ENCODE data around the gene DCC.

Gene DCC

DNA sequence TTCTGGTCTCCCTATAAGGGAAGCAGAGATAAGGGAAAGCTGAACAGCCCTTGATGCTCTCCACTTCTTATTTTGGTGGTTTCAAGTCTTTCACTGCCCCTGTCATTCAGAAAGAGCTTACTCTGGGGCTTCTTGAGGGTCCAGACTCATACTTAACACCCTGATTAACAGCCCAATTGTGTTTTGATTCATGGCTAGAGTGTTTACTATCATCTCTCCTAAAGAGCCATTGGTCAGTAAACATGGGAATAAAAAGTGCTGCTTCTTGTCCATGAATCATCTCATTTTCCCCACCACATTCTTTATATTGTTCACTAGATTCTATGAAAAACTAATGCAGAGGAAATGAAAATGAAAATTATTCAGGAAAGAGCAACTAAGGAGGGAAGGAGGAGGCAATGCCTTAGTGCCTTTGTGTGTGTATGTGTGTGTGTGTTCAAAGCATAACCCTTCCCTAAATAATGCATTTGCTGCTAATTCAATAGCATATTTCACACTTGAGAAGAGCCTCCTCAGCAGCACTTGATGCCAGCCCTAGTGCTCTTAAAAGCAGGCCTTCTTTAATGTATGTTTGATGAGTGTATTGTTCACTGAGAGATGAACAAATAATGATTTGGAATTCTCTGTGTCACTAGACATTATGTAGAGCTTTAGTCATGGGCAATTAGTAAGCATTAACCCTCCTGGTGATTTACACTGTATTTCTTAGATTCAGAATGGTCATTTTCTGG is 63.5 kb downstream of the DCC start:
- Histone ChIP-seq H3K36me3 (ENCODE audit: insufficient read depth, low read length) (no peaks in the 10 kb centered on the region), H3K9me3 (ENCODE audit: low read length) (no peaks in the 10 kb centered on the region), H3K4me3 (ENCODE audit: low read length) (no peak overlapping the region), H3K27me3 (ENCODE audit: insufficient read depth, low read length) (no peaks in the 10 kb centered on the region), H2AFZ (ENCODE audit: low read depth, low read length) (no peak overlapping the region), H3K4me1 (ENCODE audit: insufficient read depth, low read length) (peaks cover 8% of the 10 kb centered on the region)

DNA sequence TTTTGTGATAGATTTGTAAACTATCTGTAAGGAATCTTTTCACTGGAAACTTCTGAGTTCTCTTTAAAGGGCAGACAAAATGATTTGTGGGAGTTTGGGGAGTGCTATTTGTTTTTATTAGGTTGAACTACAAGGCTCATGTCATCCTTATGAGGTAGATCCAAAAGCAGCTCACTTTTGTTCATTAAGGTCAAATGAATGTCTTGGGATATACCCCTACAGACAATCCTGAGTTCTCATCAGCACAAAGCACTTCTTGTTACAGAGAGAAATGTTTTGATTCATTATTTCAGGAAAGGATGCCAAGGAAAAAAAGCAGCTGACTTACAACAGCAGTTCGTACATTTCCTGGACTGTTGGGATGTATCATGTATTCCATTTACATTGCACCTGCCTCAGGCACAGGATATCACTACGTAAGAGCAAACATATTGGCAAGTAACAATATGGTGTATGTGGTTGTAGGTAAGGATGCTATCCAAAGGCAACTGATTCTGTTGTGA is 68.9 kb downstream of the DCC start:
- Histone ChIP-seq H3K27me3 (ENCODE audit: insufficient read depth, low read length) (no peaks in the 10 kb centered on the region), H3K9me3 (ENCODE audit: low read length) (no peaks in the 10 kb centered on the region), H3K4me3 (ENCODE audit: low read length) (no peak overlapping the region), H3K4me1 (ENCODE audit: insufficient read depth, low read length) (peaks cover under 1% of the 10 kb centered on the region), H3K36me3 (ENCODE audit: insufficient read depth, low read length) (no peaks in the 10 kb centered on the region), H2AFZ (ENCODE audit: low read depth, low read length) (no peak overlapping the region)

DNA sequence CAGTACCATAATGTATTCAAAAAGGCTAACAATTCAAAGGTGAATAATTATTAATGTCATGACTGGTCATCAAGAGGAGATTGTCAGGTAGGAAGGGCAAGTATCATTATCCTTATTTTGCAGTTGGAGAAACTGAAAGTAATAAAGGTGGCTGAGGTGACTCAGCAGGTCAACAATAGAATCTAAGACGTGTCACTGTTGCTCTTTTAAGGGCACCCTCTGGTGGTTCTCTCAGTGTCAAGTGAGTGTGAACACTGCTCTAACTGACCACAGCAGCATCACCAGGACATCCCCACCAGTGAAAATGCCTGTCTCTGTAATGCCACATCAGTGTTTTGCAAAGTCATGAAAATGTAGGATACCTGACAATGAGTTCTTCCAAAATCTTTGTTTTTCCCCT is 69.7 kb downstream of the DCC start:
- Histone ChIP-seq H2AFZ (ENCODE audit: low read depth, low read length) (no peak overlapping the region), H3K27me3 (ENCODE audit: insufficient read depth, low read length) (no peaks in the 10 kb centered on the region), H3K4me1 (ENCODE audit: insufficient read depth, low read length) (no peaks in the 10 kb centered on the region), H3K4me3 (ENCODE audit: low read length) (no peak overlapping the region), H3K9me3 (ENCODE audit: low read length) (no peaks in the 10 kb centered on the region), H3K36me3 (ENCODE audit: insufficient read depth, low read length) (no peaks in the 10 kb centered on the region)

DNA sequence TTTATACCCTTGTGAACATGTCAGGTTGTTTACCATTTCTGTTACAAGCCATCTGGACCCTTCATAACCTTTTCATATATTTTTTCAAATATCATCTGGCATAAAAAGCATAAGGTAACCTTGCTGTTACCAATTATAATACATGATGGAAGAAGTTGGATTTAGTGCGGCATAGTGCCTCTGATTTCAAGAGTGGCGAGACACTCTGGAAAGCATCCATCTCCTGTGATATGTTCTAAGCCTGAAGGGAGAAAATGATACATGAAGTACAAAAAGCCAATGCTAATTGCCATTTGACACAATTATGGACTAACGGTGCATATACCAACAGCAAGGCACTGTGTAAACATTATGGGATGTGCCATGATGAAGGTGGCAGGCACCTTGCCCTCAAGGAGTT is 75.1 kb downstream of the DCC start:
- Histone ChIP-seq H3K27me3 (ENCODE audit: insufficient read depth, low read length) (no peaks in the 10 kb centered on the region), H3K4me3 (ENCODE audit: low read length) (no peak overlapping the region)

DNA sequence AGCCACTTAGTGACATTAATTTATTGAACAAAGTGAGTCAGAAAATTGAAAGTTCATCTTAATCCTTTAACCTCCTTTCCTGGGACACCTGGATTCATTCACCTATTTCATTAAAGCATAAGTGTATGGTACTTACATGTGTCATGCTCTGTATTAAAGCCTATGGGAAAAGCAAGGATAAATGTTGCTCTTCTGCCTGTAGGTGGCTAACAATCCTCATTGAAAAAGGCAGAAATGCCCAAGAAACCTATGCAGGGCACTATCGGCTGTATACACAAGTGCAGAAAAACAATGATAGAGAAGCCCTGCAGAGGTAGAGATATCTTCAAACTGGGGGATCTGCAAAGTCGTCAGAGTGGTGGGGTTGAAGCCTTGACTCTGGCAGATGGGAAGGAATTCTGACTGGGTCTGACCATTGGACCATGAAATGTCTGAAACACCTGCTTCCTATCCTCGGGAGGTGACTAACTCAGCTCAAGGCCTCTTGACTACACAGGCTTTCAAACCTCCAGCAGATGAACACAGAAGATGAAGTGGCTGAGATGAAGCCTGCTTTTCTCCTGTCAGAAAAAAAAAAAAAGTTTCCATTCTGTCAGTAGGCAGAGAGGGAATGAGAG is 83.1 kb downstream of the DCC start:
- Histone ChIP-seq H3K36me3 (ENCODE audit: insufficient read depth, low read length) (no peaks in the 10 kb centered on the region), H3K9me3 (ENCODE audit: low read length) (peaks cover 3% of the 10 kb centered on the region), H3K4me3 (ENCODE audit: low read length) (no peak overlapping the region), H2AFZ (ENCODE audit: low read depth, low read length) (no peak overlapping the region), H3K4me1 (ENCODE audit: insufficient read depth, low read length) (no peaks in the 10 kb centered on the region), H3K27me3 (ENCODE audit: insufficient read depth, low read length) (no peaks in the 10 kb centered on the region)

More for the DNA sequence above, 75.1 kb downstream of the DCC start:
- Histone ChIP-seq H3K9me3 (ENCODE audit: low read length) (peaks cover 3% of the 10 kb centered on the region), H2AFZ (ENCODE audit: low read depth, low read length) (no peak overlapping the region), H3K4me1 (ENCODE audit: insufficient read depth, low read length) (no peaks in the 10 kb centered on the region), H3K36me3 (ENCODE audit: insufficient read depth, low read length) (no peaks in the 10 kb centered on the region)

DNA sequence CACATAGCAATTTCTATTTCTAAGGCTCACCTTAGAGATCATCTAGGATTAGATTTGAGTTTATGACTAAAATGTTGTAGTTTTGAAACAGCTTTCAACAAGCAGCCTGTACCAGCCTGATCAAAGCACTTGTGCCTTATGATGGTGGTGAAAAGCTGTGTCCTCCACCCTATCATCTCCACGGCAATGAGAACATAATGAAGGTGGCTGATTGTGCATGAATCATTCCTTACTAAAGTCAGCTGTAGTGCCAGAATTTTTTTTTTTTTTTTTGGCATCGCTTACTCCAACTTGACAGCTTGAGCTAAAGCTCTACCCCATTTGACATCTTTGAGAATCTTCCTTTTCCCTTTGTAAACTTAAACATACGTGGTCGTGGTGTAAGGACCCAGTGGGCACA is 86.0 kb downstream of the DCC start:
- Histone ChIP-seq H2AFZ (ENCODE audit: low read depth, low read length) (no peak overlapping the region), H3K4me1 (ENCODE audit: insufficient read depth, low read length) (no peaks in the 10 kb centered on the region), H3K36me3 (ENCODE audit: insufficient read depth, low read length) (no peaks in the 10 kb centered on the region), H3K4me3 (ENCODE audit: low read length) (no peak overlapping the region), H3K9me3 (ENCODE audit: low read length) (no peaks in the 10 kb centered on the region), H3K27me3 (ENCODE audit: insufficient read depth, low read length) (no peaks in the 10 kb centered on the region)

DNA sequence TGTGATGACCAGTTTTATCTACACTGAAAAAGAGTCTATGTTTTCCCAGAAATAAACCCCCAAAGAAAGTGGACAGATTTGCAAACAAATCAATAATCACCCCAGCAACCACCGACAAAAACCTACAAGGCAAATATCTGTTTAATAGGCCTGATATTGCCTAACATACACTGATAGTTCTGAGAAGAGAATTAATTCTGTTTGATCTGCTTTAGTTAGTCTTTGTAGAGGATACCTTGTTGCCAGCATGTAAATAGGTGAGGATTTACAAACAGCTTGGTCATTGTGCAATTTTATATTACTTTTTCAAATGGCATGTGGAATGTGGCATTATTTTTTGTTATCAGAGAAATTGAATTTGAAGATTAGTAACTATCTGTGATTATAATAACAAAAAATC is 86.5 kb downstream of the DCC start:
- Histone ChIP-seq H3K36me3 (ENCODE audit: insufficient read depth, low read length) (no peaks in the 10 kb centered on the region), H3K4me3 (ENCODE audit: low read length) (no peak overlapping the region), H3K9me3 (ENCODE audit: low read length) (no peaks in the 10 kb centered on the region), H2AFZ (ENCODE audit: low read depth, low read length) (no peak overlapping the region), H3K4me1 (ENCODE audit: insufficient read depth, low read length) (no peaks in the 10 kb centered on the region), H3K27me3 (ENCODE audit: insufficient read depth, low read length) (no peaks in the 10 kb centered on the region)

DNA sequence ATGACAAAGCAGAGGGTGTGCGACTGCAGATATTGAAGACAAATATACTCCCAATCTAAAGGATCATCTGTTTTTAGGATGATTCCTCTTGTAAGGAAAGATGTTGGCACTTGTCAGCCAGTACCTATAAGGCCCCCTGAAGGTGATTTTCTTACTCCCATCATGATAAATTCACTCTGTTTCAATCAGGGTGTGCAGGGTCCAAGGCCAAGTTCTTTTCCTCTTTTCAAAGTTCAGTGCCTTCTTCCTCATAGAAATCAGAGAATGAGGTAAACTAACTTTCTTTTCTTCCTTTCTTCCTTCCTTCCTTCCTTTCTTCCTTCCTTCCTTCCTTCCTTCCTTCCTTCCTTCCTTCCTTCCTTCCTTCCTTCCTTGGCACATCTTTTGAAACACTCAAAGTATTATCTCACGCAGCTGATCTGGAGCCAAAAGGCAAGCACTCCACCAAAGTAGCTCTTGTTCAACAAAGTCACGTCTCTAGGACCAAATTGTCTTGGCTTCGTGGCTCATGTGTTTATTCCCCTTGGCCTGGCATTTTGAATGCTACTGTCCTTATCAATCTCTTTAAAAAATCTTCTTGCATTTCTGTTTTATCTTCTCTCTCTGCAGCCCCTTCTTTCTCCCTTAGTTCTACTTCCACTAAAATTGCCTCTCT is 87.7 kb downstream of the DCC start:
- Histone ChIP-seq H3K4me3 (ENCODE audit: low read length) (no peak overlapping the region), H3K4me1 (ENCODE audit: insufficient read depth, low read length) (no peaks in the 10 kb centered on the region)

DNA sequence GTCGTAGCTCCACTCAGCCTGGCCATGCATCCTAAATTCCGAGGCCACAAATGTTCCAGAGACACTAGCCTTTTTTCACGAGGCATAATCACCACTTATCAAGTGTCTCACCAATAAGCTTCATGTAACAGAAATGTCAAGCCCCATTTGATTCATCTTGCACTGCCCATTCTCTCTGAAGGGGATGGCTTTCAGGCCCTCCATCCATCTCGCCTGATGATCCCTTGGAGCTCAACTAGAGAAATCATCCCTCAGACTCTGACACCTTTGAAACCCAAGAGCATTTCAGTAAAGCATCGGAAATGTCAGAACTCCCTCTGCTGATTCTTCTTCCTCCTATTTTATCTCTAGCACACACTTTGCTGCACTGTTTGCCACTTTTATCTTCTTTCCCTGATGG is 91.7 kb downstream of the DCC start:
- H3K9me3 ChIP-seq (ENCODE audit: low read length) = no peaks in the 10 kb centered on the region
- H2AFZ ChIP-seq (ENCODE audit: low read depth, low read length) = no peak overlapping the region
- no peaks in the 10 kb centered on the region for H3K36me3 ChIP-seq (ENCODE audit: insufficient read depth, low read length)
- no peaks in the 10 kb centered on the region for H3K27me3 ChIP-seq (ENCODE audit: insufficient read depth, low read length)
- no peak overlapping the region for H3K4me3 ChIP-seq (ENCODE audit: low read length)
- H3K4me1 ChIP-seq (ENCODE audit: insufficient read depth, low read length) = no peaks in the 10 kb centered on the region

More for the DNA sequence above, 87.7 kb downstream of the DCC start:
- no peak overlapping the region for H2AFZ ChIP-seq (ENCODE audit: low read depth, low read length)
- H3K36me3 ChIP-seq (ENCODE audit: insufficient read depth, low read length) = no peaks in the 10 kb centered on the region
- H3K9me3 ChIP-seq (ENCODE audit: low read length) = no peaks in the 10 kb centered on the region
- no peaks in the 10 kb centered on the region for H3K27me3 ChIP-seq (ENCODE audit: insufficient read depth, low read length)

DNA sequence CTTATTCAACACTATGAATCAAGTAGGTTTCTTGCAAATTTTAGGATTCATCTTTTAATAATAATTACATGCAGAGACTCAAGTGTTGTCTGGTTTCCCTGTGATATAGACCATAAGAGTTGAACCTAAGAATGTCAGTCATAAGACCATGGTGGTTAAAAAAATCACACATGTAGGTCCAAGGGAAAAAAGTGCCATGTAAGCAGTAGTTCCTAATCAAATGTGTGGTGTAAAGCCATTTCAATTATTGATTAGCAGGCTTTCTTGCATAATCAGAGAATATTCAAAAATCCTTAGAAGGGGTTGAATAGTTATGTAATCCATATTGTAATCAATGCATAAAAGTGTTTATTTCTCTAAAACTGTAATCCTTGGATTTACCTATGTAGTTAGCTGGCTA is 93.8 kb downstream of the DCC start:
- no peak overlapping the region for H3K4me3 ChIP-seq (ENCODE audit: low read length)
- H3K27me3 ChIP-seq (ENCODE audit: insufficient read depth, low read length) = no peaks in the 10 kb centered on the region
- no peaks in the 10 kb centered on the region for H3K4me1 ChIP-seq (ENCODE audit: insufficient read depth, low read length)
- no peaks in the 10 kb centered on the region for H3K9me3 ChIP-seq (ENCODE audit: low read length)
- H2AFZ ChIP-seq (ENCODE audit: low read depth, low read length) = no peak overlapping the region
- no peaks in the 10 kb centered on the region for H3K36me3 ChIP-seq (ENCODE audit: insufficient read depth, low read length)

DNA sequence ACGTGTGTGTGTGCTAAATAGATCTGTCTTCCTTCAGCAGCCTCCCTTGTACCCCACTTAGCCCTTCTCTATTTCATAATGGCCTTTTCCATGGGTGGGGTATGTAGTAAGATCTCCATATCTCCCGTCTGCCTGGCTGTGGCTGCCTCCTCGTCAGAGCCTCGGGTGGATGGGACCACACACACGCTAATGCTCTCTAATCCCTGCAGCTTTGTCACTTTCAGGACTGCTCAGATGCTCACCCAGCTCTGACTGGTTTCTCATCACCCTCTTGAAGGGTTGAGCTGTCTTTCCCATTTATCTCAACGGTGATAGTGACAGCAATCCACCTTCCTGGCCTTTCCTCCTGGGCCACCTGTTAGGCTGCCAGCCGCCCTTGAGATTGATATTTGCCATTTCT is 95.3 kb downstream of the DCC start:
- no peaks in the 10 kb centered on the region for H3K27me3 ChIP-seq (ENCODE audit: insufficient read depth, low read length)

DNA sequence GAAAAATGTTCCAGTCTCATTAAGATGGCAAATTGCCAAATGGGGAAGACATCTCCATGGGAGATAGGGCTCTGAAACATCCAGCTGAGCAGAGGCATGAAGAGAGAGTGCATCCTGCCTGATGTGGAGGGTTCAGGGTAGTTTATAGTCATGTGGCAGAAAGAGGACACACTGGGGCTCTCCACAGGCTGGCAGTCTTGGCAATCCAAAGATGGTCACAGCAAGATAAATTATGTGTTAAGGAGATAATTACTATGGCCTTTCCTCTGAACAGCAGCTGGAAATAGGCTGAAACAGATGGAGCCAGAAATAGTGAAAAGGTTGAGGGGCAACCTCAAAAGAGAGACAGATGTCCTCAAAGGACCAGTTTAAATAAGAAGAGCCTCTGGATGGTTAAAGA is 97.2 kb downstream of the DCC start:
- H3K27me3 ChIP-seq (ENCODE audit: insufficient read depth, low read length) = no peaks in the 10 kb centered on the region
- no peaks in the 10 kb centered on the region for H3K36me3 ChIP-seq (ENCODE audit: insufficient read depth, low read length)
- no peaks in the 10 kb centered on the region for H3K4me1 ChIP-seq (ENCODE audit: insufficient read depth, low read length)
- no peak overlapping the region for H2AFZ ChIP-seq (ENCODE audit: low read depth, low read length)
- no peak overlapping the region for H3K4me3 ChIP-seq (ENCODE audit: low read length)
- no peaks in the 10 kb centered on the region for H3K9me3 ChIP-seq (ENCODE audit: low read length)

More for the DNA sequence above, 95.3 kb downstream of the DCC start:
- no peaks in the 10 kb centered on the region for H3K36me3 ChIP-seq (ENCODE audit: insufficient read depth, low read length)
- H3K4me1 ChIP-seq (ENCODE audit: insufficient read depth, low read length) = no peaks in the 10 kb centered on the region
- no peaks in the 10 kb centered on the region for H3K9me3 ChIP-seq (ENCODE audit: low read length)
- H3K4me3 ChIP-seq (ENCODE audit: low read length) = no peak overlapping the region
- H2AFZ ChIP-seq (ENCODE audit: low read depth, low read length) = no peak overlapping the region

DNA sequence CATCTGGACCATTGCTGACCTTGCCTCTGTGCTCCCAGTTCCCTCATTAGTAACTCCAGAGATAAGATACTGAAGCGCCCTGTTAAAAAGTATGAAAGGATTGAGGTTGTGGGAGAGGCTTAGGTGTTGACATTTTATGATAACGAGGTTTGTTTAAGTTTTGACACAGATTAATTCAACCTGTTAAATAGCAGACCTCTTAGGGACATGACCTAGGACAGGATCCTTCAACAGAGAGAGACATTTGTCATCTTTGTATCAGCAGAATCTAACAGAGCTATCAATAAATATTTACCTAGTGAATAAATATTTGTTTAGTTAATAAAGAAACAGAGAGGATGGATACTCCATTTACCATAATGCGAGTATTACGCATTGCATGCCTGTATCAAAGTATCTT is 99.5 kb downstream of the DCC start:
- Histone ChIP-seq H2AFZ (ENCODE audit: low read depth, low read length) (no peak overlapping the region), H3K36me3 (ENCODE audit: insufficient read depth, low read length) (no peaks in the 10 kb centered on the region), H3K9me3 (ENCODE audit: low read length) (no peaks in the 10 kb centered on the region), H3K4me3 (ENCODE audit: low read length) (no peak overlapping the region), H3K27me3 (ENCODE audit: insufficient read depth, low read length) (no peaks in the 10 kb centered on the region), H3K4me1 (ENCODE audit: insufficient read depth, low read length) (no peaks in the 10 kb centered on the region)

Measured in neuron (in vitro differentiated cells).